Osteoblast (primary cell): ENCODE measurements around the gene GDPD5. TPM values are rescaled to one million over a fixed set of nuclear protein-coding genes. Genes with fewer than 3 reads are reported as not detected.
A peak's percentile ranks its signal among the peaks of the same experiment; 100 is the strongest.

Experiments used
- DNase-seq: peaks from one replicate; pipeline ENCODE4 v3.0.0; 2011; ENCODE audit warnings: low spot score, mixed read lengths; ENCODE audit not compliant: insufficient read length; ENCODE audit errors: missing footprints
- H2AFZ ChIP-seq: 2 replicates; pipeline ENCODE4 v1.6.0; 2011; ENCODE audit warnings: mild to moderate bottlenecking, low read length
- H3K27ac ChIP-seq: 2 replicates; pipeline ENCODE4 v1.5.1; 2011; ENCODE audit warnings: mild to moderate bottlenecking, low read depth, low read length, moderate library complexity
- H3K27me3 ChIP-seq: 2 replicates; pipeline ENCODE4 v1.6.0; 2012; ENCODE audit warnings: mild to moderate bottlenecking, control low read depth, inconsistent platforms, low read length, moderate library complexity; ENCODE audit not compliant: insufficient read depth
- H3K36me3 ChIP-seq: 2 replicates; pipeline ENCODE4 v1.5.1; 2011; ENCODE audit warnings: mild to moderate bottlenecking, low read length, control low read depth, moderate library complexity; ENCODE audit not compliant: insufficient read depth
- H3K4me1 ChIP-seq: 2 replicates; pipeline ENCODE4 v1.5.1; 2011; ENCODE audit warnings: mild to moderate bottlenecking, low read length, control low read depth, moderate library complexity; ENCODE audit not compliant: insufficient read depth
- H3K4me2 ChIP-seq: 2 replicates; pipeline ENCODE4 v1.6.0; 2011; ENCODE audit warnings: mild to moderate bottlenecking, low read length; ENCODE audit not compliant: insufficient read depth
- H3K4me3 ChIP-seq: fragments of 200-600 bp; sonication (generic); 3 replicates; pipeline ENCODE4 v1.5.1; 2012; ENCODE audit warnings: mild to moderate bottlenecking, low read length, inconsistent platforms; ENCODE audit not compliant: insufficient read depth
- H3K79me2 ChIP-seq: 2 replicates; pipeline ENCODE4 v1.6.0; 2012; ENCODE audit warnings: mild to moderate bottlenecking, low read length, control low read depth, inconsistent platforms; ENCODE audit not compliant: insufficient read depth
- H3K9me3 ChIP-seq: 2 replicates; pipeline ENCODE4 v1.5.1; 2011; ENCODE audit warnings: low read depth, low read length, control low read depth
- H4K20me1 ChIP-seq: 2 replicates; pipeline ENCODE4 v1.6.0; 2012; ENCODE audit warnings: mild to moderate bottlenecking, low read length, control low read depth; ENCODE audit not compliant: insufficient read depth
- CTCF ChIP-seq: IDR thresholded peaks from 2 replicates; pipeline ENCODE4 v1.5.1; 2011; ENCODE audit warnings: mild to moderate bottlenecking, low read depth, low read length, moderate library complexity; ENCODE audit errors: extremely low read depth
- total RNA-seq: library from RNA; depleted of rRNA; stranded (reverse); fragments of >200 nt; gene quantifications from 2 replicates; pipeline ENCODE4 v1.2.3, GENCODE V29; 2012

GDPD5 gene
- 13.4 and 14.1 TPM in 2 replicates for total RNA-seq

- peaks cover 11% of the 10 kb centered on the region for H4K20me1 ChIP-seq
- H3K4me2 ChIP-seq: peak within 1 kb of the TSS; percentile 87
- peaks cover 17% of the 10 kb centered on the region for H3K4me1 ChIP-seq
- H3K4me3 ChIP-seq: peak within 1 kb of the TSS; percentile 80
- no peaks in the 10 kb centered on the region for H3K79me2 ChIP-seq
- no peaks in the 10 kb centered on the region for H3K9me3 ChIP-seq
- no peak within 1 kb of the TSS for H3K27ac ChIP-seq
- DNase-seq: peak; percentile 100
- no peaks in the 10 kb centered on the region for H3K36me3 ChIP-seq
- peaks cover 27% of the 10 kb centered on the region for H3K27me3 ChIP-seq
- TF ChIP-seq CTCF: peak; percentile 32
- peak within 1 kb of the TSS; percentile 88 for H2AFZ ChIP-seq
Observed at GRCh38 chr11:75525433-75526191, at the start of gene GDPD5. Gene GDPD5, minus strand, starts transcription at chr11:75525941. Its CDS starts 48,206 bp downstream, at chr11:75477735.

GRCh38 chr11:75574698-75575602 lies 49.2 kb upstream of the GDPD5 start:
- H3K27ac ChIP-seq: no peak overlapping the region
- peak; percentile 41 for TF ChIP-seq CTCF
- H3K4me2 ChIP-seq: no peak overlapping the region
- no peaks in the 10 kb centered on the region for H3K27me3 ChIP-seq
- no peaks in the 10 kb centered on the region for H3K9me3 ChIP-seq
- peaks cover 42% of the 10 kb centered on the region for H4K20me1 ChIP-seq
- H3K4me1 ChIP-seq: peaks cover 6% of the 10 kb centered on the region
- DNase-seq: peak; percentile 77
- no peak overlapping the region for H3K4me3 ChIP-seq
- H3K36me3 ChIP-seq: peaks cover 48% of the 10 kb centered on the region
- no peak overlapping the region for H2AFZ ChIP-seq
- H3K79me2 ChIP-seq: peaks cover 23% of the 10 kb centered on the region

- H3K36me3 ChIP-seq: peaks cover 70% of the 10 kb centered on the region
- H4K20me1 ChIP-seq: peaks cover 61% of the 10 kb centered on the region
- no peak for DNase-seq
- no peaks in the 10 kb centered on the region for H3K9me3 ChIP-seq
- no peak for TF ChIP-seq CTCF
- H3K79me2 ChIP-seq: peaks cover 43% of the 10 kb centered on the region
- no peaks in the 10 kb centered on the region for H3K27me3 ChIP-seq
- no peak overlapping the region for H3K4me2 ChIP-seq
- H2AFZ ChIP-seq: no peak overlapping the region
- peaks cover 8% of the 10 kb centered on the region for H3K4me1 ChIP-seq
- H3K4me3 ChIP-seq: no peak overlapping the region
- no peak overlapping the region for H3K27ac ChIP-seq
Observed at GRCh38 chr11:75572744-75573143, 47.0 kb upstream of the GDPD5 start.

GRCh38 chr11:75571625-75572024 lies 45.9 kb upstream of the GDPD5 start:
- H3K4me3 ChIP-seq: no peak overlapping the region
- peak; percentile 34 for DNase-seq
- peaks cover 54% of the 10 kb centered on the region for H3K79me2 ChIP-seq
- H3K27ac ChIP-seq: no peak overlapping the region
- H3K4me2 ChIP-seq: no peak overlapping the region
- TF ChIP-seq CTCF: no peak
- H3K36me3 ChIP-seq: peaks cover 81% of the 10 kb centered on the region
- peaks cover 17% of the 10 kb centered on the region for H3K4me1 ChIP-seq
- H2AFZ ChIP-seq: no peak overlapping the region
- H3K9me3 ChIP-seq: no peaks in the 10 kb centered on the region
- H3K27me3 ChIP-seq: no peaks in the 10 kb centered on the region
- H4K20me1 ChIP-seq: peaks cover 70% of the 10 kb centered on the region
